ENCODE measurements around the gene HERC2. TPM values are rescaled to one million over a fixed set of nuclear protein-coding genes. Genes with fewer than 3 reads are reported as not detected.

The HERC2 gene
- total and polyA plus RNA-seq, 2 of the 8 experiments (the other 6 are each of a cell fraction or from before 2014, with no cell fraction given), result 83.0 to 88.7 TPM

- FAIRE-seq (no peak), DNase-seq (ENCODE audit: low read depth in 1 of 2, low spot score in 2 of 2) (no peak)
- H3K14ac ChIP-seq (ENCODE audit: insufficient read length), result no peak overlapping the region
- 91% methylated on average over 11 of the region's 11 CpGs; no CpG with 5 or more reads in 1 of the 2 experiments for WGBS, 2 experiments (ENCODE audit: extremely low coverage in 1 of 2, insufficient coverage in 1 of 2, insufficient read length in 1 of 2, insufficient replicate concordance in 2 of 2, low coverage in 1 of 2, low lambda C conversion rate in 2 of 2, missing lambda C conversion rate in 1 of 2)
- peaks cover 2% of the 10 kb centered on the region; the same call in 1 of the 2 replicates for H3K79me1 ChIP-seq (ENCODE audit: low read depth, low read length)
- H3K4ac ChIP-seq (replicated peaks; ENCODE audit: insufficient read length, low read depth, low read length), result no peak overlapping the region
- no peaks in the 10 kb centered on the region for H3K9me3 ChIP-seq (ENCODE audit: insufficient read depth in 2 of 2, low read depth in 1 of 2, low read length in 1 of 2)
- H4K8ac ChIP-seq (ENCODE audit: extremely low read depth, insufficient read depth, low read length), result no peak overlapping the region
- ChIA-PET CTCF (ENCODE audit: partially characterized antibody) (interaction anchor here (0.7 to 0.8 kb wide), 2 partner anchors 17 to 57 kb away, joined by 3 read pairs; no protein-coding TSS in a partner anchor), POLR2A (ENCODE audit: partially characterized antibody) (no interaction called here)
- H3K4me1 ChIP-seq (replicated peaks in 1 of 4; ENCODE audit: control insufficient read depth in 3 of 4, insufficient read depth in 4 of 4, low read length in 3 of 4), result peaks cover 0 to 5% (median 2%) of the 10 kb centered on the region in 4 experiments; a peak in 2 of 7 replicates
- H3K18ac ChIP-seq (ENCODE audit: extremely low read depth, low read length), result no peak overlapping the region; the same call in 1 of the 2 replicates
- no peaks in the 10 kb centered on the region; a peak in 1 of 4 replicates for H3K79me2 ChIP-seq (ENCODE audit: control insufficient read depth in 1 of 2, insufficient read depth in 2 of 2, low read length in 2 of 2)
- H2BK5ac ChIP-seq (ENCODE audit: low read depth, low read length), result no peak overlapping the region; the same call in 1 of the 2 replicates
- H3K9ac ChIP-seq (replicated peaks in 1 of 4; ENCODE audit: extremely low read depth in 1 of 4, low read depth in 3 of 4, low read length in 3 of 4), result no peak overlapping the region
- no peak overlapping the region for H3K4me2 ChIP-seq (ENCODE audit: insufficient read depth in 1 of 2, low read depth in 2 of 2, low read length in 2 of 2)
- H3K56ac ChIP-seq (replicated peaks; ENCODE audit: insufficient read length, low read depth, low read length), result no peak overlapping the region
- no peak overlapping the region for H2AK5ac ChIP-seq (ENCODE audit: low read depth, low read length)
- no peak overlapping the region for H2BK20ac ChIP-seq (ENCODE audit: low read length)
- H4K20me1 ChIP-seq (replicated peaks in 1 of 2; ENCODE audit: control insufficient read depth in 1 of 2, insufficient read depth in 2 of 2, low read length in 2 of 2), result peaks cover 6 to 7% of the 10 kb centered on the region in 2 experiments
- H3K23me2 ChIP-seq (ENCODE audit: low read depth, low read length), result 0 out of 2 replicates have a peak, but pooled peaks cover 1% of the 10 kb centered on the region
- H3K23ac ChIP-seq (ENCODE audit: insufficient read length), result no peak overlapping the region
- H4K5ac ChIP-seq (ENCODE audit: insufficient read length, low read depth, low read length), result no peak overlapping the region
- H3K4me3 ChIP-seq (ENCODE audit: extremely low read depth in 1 of 4, insufficient read depth in 2 of 4, low read depth in 3 of 4, low read length in 4 of 4), result no peak overlapping the region
- H2BK12ac ChIP-seq (ENCODE audit: low read depth, low read length), result no peak overlapping the region
- no peak overlapping the region for H4K91ac ChIP-seq (replicated peaks; ENCODE audit: insufficient read length, low read length)
- no peak overlapping the region for H2AFZ ChIP-seq (ENCODE audit: low read length)
- no peak overlapping the region for H3K27ac ChIP-seq (ENCODE audit: low read depth, low read length)
- no peak overlapping the region for H2BK15ac ChIP-seq (ENCODE audit: low read length)
- H3K36me3 ChIP-seq (ENCODE audit: control insufficient read depth in 2 of 4, insufficient read depth in 4 of 4, low read length in 3 of 4), result peaks cover 8 to 34% (median 17%) of the 10 kb centered on the region in 4 experiments; a peak in 7 of 8 replicates
- H2BK120ac ChIP-seq (replicated peaks; ENCODE audit: low read depth, low read length), result no peak overlapping the region
- no peaks in the 10 kb centered on the region for H3K27me3 ChIP-seq (replicated peaks in 1 of 4; ENCODE audit: control insufficient read depth in 3 of 4, extremely low read depth in 1 of 4, insufficient read depth in 3 of 4, low read length in 3 of 4)
- no peak for TF ChIP-seq CEBPB (IDR thresholded peaks at IDR 0.05; ENCODE audit: low read depth, low read length)
- TF ChIP-seq CBX5 (IDR thresholded peaks at IDR 0.05; ENCODE audit: low read depth, low read length), result no peak
- TF ChIP-seq RNF2 (IDR thresholded peaks at IDR 0.05; ENCODE audit: borderline replicate concordance, low read depth, low read length, missing control alignments, poor library complexity, severe bottlenecking), result no peak
- TF ChIP-seq BCL11A (IDR thresholded peaks at IDR 0.05; ENCODE audit: low read depth in 2 of 2, low read length in 2 of 2), result no peak
- TF ChIP-seq SP2 (IDR thresholded peaks at IDR 0.05; ENCODE audit: low read length), result no peak
- no peak for TF ChIP-seq MAX (IDR thresholded peaks at IDR 0.05)
- no peak for TF ChIP-seq GABPA (IDR thresholded peaks at IDR 0.05; ENCODE audit: borderline replicate concordance, insufficient read depth, low read length)
- no peak for TF ChIP-seq TCF12 (IDR thresholded peaks at IDR 0.05; ENCODE audit: low read depth, low read length)
- TF ChIP-seq YY1 (IDR thresholded peaks at IDR 0.05; ENCODE audit: low read depth, low read length), result no peak
- no peak for TF ChIP-seq SUZ12 (IDR thresholded peaks at IDR 0.05; ENCODE audit: low read length)
- no peak for TF ChIP-seq SIX5 (IDR thresholded peaks at IDR 0.05; ENCODE audit: low read depth, low read length)
- no peak for TF ChIP-seq POU5F1 (IDR thresholded peaks at IDR 0.05; ENCODE audit: low read depth, low read length)
- no peak for TF ChIP-seq RAD21 (IDR thresholded peaks at IDR 0.05 in 1 of 2, conservative IDR thresholded peaks at IDR 0.05 in 1 of 2; ENCODE audit: low read depth in 2 of 2, low read length in 2 of 2)
- TF ChIP-seq TEAD4 (IDR thresholded peaks at IDR 0.05; ENCODE audit: low read depth, low read length), result no peak
Observed at GRCh38 chr15:28128031-28128430, 193.9 kb downstream of the HERC2 start.
